ENCODE results near the gene NEUROG1. TPM values are rescaled to one million over a fixed set of nuclear protein-coding genes. Genes with fewer than 3 reads are reported as not detected.
A peak's percentile ranks its signal among the peaks of the same experiment; 100 is the strongest.

Gene NEUROG1
- total and polyA plus RNA-seq, 10 donors = not detected

- 40 to 65% (median 56%) methylated on average over 6 of the region's 6 CpGs for WGBS, 5 donors
- peaks cover 0 to 68% (median 36%) of the 10 kb centered on the region in 7 donors for H3K27me3 ChIP-seq (replicated peaks in 1 of 7)
- peak overlapping the region in 1 of 8 donors; percentile 31 for H3K4me3 ChIP-seq
- H3K36me3 ChIP-seq = no peaks in the 10 kb centered on the region
- DNase-seq = no peak
- intact Hi-C loops (cut with DNase I; ENCODE audit: low total_unique reads) = no loop called here
- H3K27ac ChIP-seq = peak overlapping the region in 2 of 8 donors; percentile 3 to 27
- peaks cover 0 to 18% (median 7%) of the 10 kb centered on the region in 6 donors for H3K4me1 ChIP-seq
- no peaks in the 10 kb centered on the region for H3K9me3 ChIP-seq
- TF ChIP-seq POLR2AphosphoS5 (IDR thresholded peaks at IDR 0.05) = no peak
- no peak for TF ChIP-seq CTCF (IDR thresholded peaks at IDR 0.05 in 8 of 11, conservative IDR thresholded peaks at IDR 0.05 in 3 of 11)
- no peak for TF ChIP-seq POLR2A (IDR thresholded peaks at IDR 0.05)
Measured at GRCh38 chr5:135576075-135576599, 40.4 kb upstream of the NEUROG1 start.

- WGBS, 5 donors = 88 to 96% (median 91%) methylated on average over 10 of the region's 10 CpGs
- peak overlapping the region in 1 of 8 donors; percentile 23 for H3K27ac ChIP-seq
- no peak for DNase-seq
- H3K9me3 ChIP-seq = no peaks in the 10 kb centered on the region
- no peaks in the 10 kb centered on the region for H3K36me3 ChIP-seq
- H3K27me3 ChIP-seq (replicated peaks in 1 of 7) = peaks cover 0 to 68% (median 25%) of the 10 kb centered on the region in 7 donors
- peaks cover 0 to 16% (median 7%) of the 10 kb centered on the region in 6 donors for H3K4me1 ChIP-seq
- no peak for TF ChIP-seq POLR2A (IDR thresholded peaks at IDR 0.05)
- no peak for TF ChIP-seq CTCF (IDR thresholded peaks at IDR 0.05 in 8 of 11, conservative IDR thresholded peaks at IDR 0.05 in 3 of 11)
- TF ChIP-seq POLR2AphosphoS5 (IDR thresholded peaks at IDR 0.05) = no peak
- intact Hi-C loops (cut with DNase I; ENCODE audit: low total_unique reads) = no loop called here
- no peak overlapping the region for H3K4me3 ChIP-seq
Measured at GRCh38 chr5:135574493-135574892, 38.7 kb upstream of the NEUROG1 start.

- Histone ChIP-seq H3K4me1 (peaks cover 0 to 4% (median 0%) of the 10 kb centered on the region in 6 donors), H3K4me3 (no peak overlapping the region), H3K36me3 (no peaks in the 10 kb centered on the region), H3K9me3 (no peaks in the 10 kb centered on the region), H3K27me3 (replicated peaks in 1 of 7) (peaks cover 0 to 53% (median 2%) of the 10 kb centered on the region in 7 donors), H3K27ac (no peak overlapping the region)
- no peak for DNase-seq
- TF ChIP-seq POLR2AphosphoS5 (IDR thresholded peaks at IDR 0.05) = no peak
- TF ChIP-seq CTCF (IDR thresholded peaks at IDR 0.05 in 8 of 11, conservative IDR thresholded peaks at IDR 0.05 in 3 of 11) = no peak
- TF ChIP-seq POLR2A (IDR thresholded peaks at IDR 0.05) = no peak
- intact Hi-C loops (cut with DNase I; ENCODE audit: low total_unique reads) = no loop called here
- WGBS, 5 donors = 67 to 87% (median 74%) methylated on average over 9 of the region's 9 CpGs
Measured at GRCh38 chr5:135571902-135572301, 36.1 kb upstream of the NEUROG1 start.

- TF ChIP-seq POLR2AphosphoS5 (IDR thresholded peaks at IDR 0.05) (no peak), POLR2A (IDR thresholded peaks at IDR 0.05) (no peak), CTCF (IDR thresholded peaks at IDR 0.05 in 8 of 11, conservative IDR thresholded peaks at IDR 0.05 in 3 of 11) (no peak)
- H3K27me3 ChIP-seq (replicated peaks in 1 of 7) = peaks cover 0 to 53% (median 0%) of the 10 kb centered on the region in 7 donors
- DNase-seq = peak; percentile 56
- H3K4me1 ChIP-seq = peaks cover 0 to 4% (median under 1%) of the 10 kb centered on the region in 6 donors
- H3K27ac ChIP-seq = no peak overlapping the region
- intact Hi-C loops (cut with DNase I; ENCODE audit: low total_unique reads) = no loop called here
- WGBS, 5 donors = 80 to 87% (median 85%) methylated on average over 10 of the region's 10 CpGs
- H3K4me3 ChIP-seq = no peak overlapping the region
- no peaks in the 10 kb centered on the region for H3K9me3 ChIP-seq
- H3K36me3 ChIP-seq = no peaks in the 10 kb centered on the region
Measured at GRCh38 chr5:135571066-135571609, 35.4 kb upstream of the NEUROG1 start.
